NCI-H345 treated with DMSO at 0.1 percent for 48 hours (cell line): ENCODE data around the gene EXOC6.

Experiments
- DNase-seq: peaks from one replicate; lab custom pipeline; 2025; ENCODE audit not compliant: unreplicated experiment; lab: John Stamatoyannopoulos, UW

Gene EXOC6

GRCh38 chr10:93063144-93063976 is 215.0 kb downstream of the EXOC6 start:
- no peak for DNase-seq

GRCh38 chr10:93063977-93064660 is 215.8 kb downstream of the EXOC6 start:
- no peak for DNase-seq

GRCh38 chr10:93064874-93065660 is 216.7 kb downstream of the EXOC6 start:
- no peak for DNase-seq

- DNase-seq = no peak
These were observed 217.6 kb downstream of the EXOC6 start for GRCh38 chr10:93065675-93066543.

- no peak for DNase-seq
These were observed 218.2 kb downstream of the EXOC6 start for GRCh38 chr10:93066544-93066913.

GRCh38 chr10:93067443-93068365 is 219.4 kb downstream of the EXOC6 start:
- no peak for DNase-seq

- no peak for DNase-seq
These were observed 220.3 kb downstream of the EXOC6 start for GRCh38 chr10:93068411-93069244.

GRCh38 chr10:93069245-93069561 is 220.9 kb downstream of the EXOC6 start:
- no peak for DNase-seq

- no peak for DNase-seq
These were observed 222.3 kb downstream of the EXOC6 start for GRCh38 chr10:93070378-93071176.

- no peak for DNase-seq
These were observed 222.8 kb downstream of the EXOC6 start for GRCh38 chr10:93071177-93071472.

- DNase-seq = no peak
These were observed 223.4 kb downstream of the EXOC6 start for GRCh38 chr10:93071674-93072224.

- DNase-seq = no peak
These were observed 223.9 kb downstream of the EXOC6 start for GRCh38 chr10:93072225-93072712.

- no peak for DNase-seq
These were observed 224.6 kb downstream of the EXOC6 start for GRCh38 chr10:93072713-93073538.

GRCh38 chr10:93073539-93074146 is 225.3 kb downstream of the EXOC6 start, which contains the start of gene CYP26A1:
Gene CYP26A1, plus strand, starts transcription at chr10:93073893. Its CDS starts 42 bp downstream, at chr10:93073935.
- no peak for DNase-seq

GRCh38 chr10:93074147-93074596 is 225.9 kb downstream of the EXOC6 start:
- DNase-seq = no peak

GRCh38 chr10:93074597-93075368 is 226.5 kb downstream of the EXOC6 start:
- DNase-seq = no peak
